HCT116 (cell line): ENCODE measurements around the gene B4GALT4. TPM values are rescaled to one million over a fixed set of nuclear protein-coding genes. Genes with fewer than 3 reads are reported as not detected.

Experiments used
- ATAC-seq: fragments of 200-7000 bp; cut with Tn5 transposase; 2 replicates; pipeline ENCODE4 v1.9.1; 2020; ENCODE audit warnings: mild to moderate bottlenecking, moderate library complexity
- BruUV-seq: library from RNA; stranded (reverse); fragments of 400-500 nt; replicated peaks from 2 replicates; lab custom pipeline; 2021; lab: Mats Ljungman, UMichigan
- CTCF ChIA-PET: fragments of 300-600 bp; sonication (Branson Sonifier 250); formaldehyde crosslinking; loops from one replicate; lab custom pipeline; 2021; ENCODE audit warnings: antibody characterized with exemption; lab: Charles Lee
- POLR2A ChIA-PET: fragments of 300-600, 350-600 bp; sonication (Branson Sonifier 250); formaldehyde crosslinking; loops from one replicate; lab custom pipeline; 2021; ENCODE audit warnings: antibody characterized with exemption; lab: Charles Lee
- RAD21 ChIA-PET, 2 experiments: fragments of 300-600 bp; sonication (Branson Sonifier 250); formaldehyde crosslinking; loops; one replicate each; lab custom pipeline; 2023; ENCODE audit warnings: low total read pairs in 2 of 2; ENCODE audit not compliant: uncharacterized antibody in 2 of 2, unreplicated experiment in 2 of 2, low non-redundant PET in 1 of 2; lab: Charles Lee
- DNase-seq: peaks from one replicate; pipeline ENCODE4 v3.0.0-alpha.2; 2010; ENCODE audit warnings: low read depth, low spot score
- H2AFZ ChIP-seq: fragments of 200-600 bp; shearing (Covaris generic), sonication (generic); 2 replicates; pipeline ENCODE4 v1.6.1; 2017; ENCODE audit warnings: low read depth, mixed run types, mixed read lengths, antibody characterized with exemption, low read length; ENCODE audit not compliant: poor library complexity, severe bottlenecking
- H3K27ac ChIP-seq: 2 replicates; pipeline ENCODE4 v1.5.1; 2012; ENCODE audit warnings: low read depth, low read length
- H3K27me3 ChIP-seq: fragments of 200-600 bp; sonication (generic); 2 replicates; pipeline ENCODE4 v1.6.1; 2016; ENCODE audit warnings: mixed run types, low read length, mixed read lengths; ENCODE audit not compliant: insufficient read depth
- H3K36me3 ChIP-seq, 2 experiments: fragments of 200-500 bp in 1 of 2; fragments of 200-600 bp in 1 of 2; sonication (Bioruptor generic) in 1 of 2; sonication (generic) in 1 of 2; 2 replicates each; pipeline versions ENCODE4 v1.5.1 to v1.6.1; 2014 to 2016; ENCODE audit warnings: low read length in 2 of 2, inconsistent platforms in 1 of 2, mixed read lengths in 1 of 2, mixed run types in 1 of 2; ENCODE audit not compliant: insufficient read depth in 2 of 2, control insufficient read depth in 1 of 2
- H3K4me1 ChIP-seq, 2 experiments: fragments of 200-600 bp in 1 of 2; sonication (generic) in 1 of 2; 2 replicates each; pipeline versions ENCODE4 v1.5.1 to v1.6.1; 2012 to 2017; ENCODE audit warnings: low read length in 2 of 2, inconsistent platforms in 1 of 2, mild to moderate bottlenecking in 1 of 2, mixed read lengths in 1 of 2, mixed run types in 1 of 2, moderate library complexity in 1 of 2; ENCODE audit not compliant: insufficient read depth in 2 of 2, control insufficient read depth in 1 of 2
- H3K4me2 ChIP-seq: fragments of 200-600 bp; sonication (generic); 2 replicates; pipeline ENCODE4 v1.6.1; 2017; ENCODE audit warnings: mixed run types, low read length, mixed read lengths
- H3K4me3 ChIP-seq, 2 experiments: fragments of 200-600 bp in 1 of 2; sonication (generic) in 1 of 2; replicated peaks in 1 of 2; 2 replicates each; pipeline ENCODE4 v1.5.1; 2011 to 2016; ENCODE audit warnings: low read length in 2 of 2, control low read depth in 1 of 2, low read depth in 1 of 2, mild to moderate bottlenecking in 1 of 2, mixed read lengths in 1 of 2, mixed run types in 1 of 2
- H3K79me2 ChIP-seq: fragments of 200-600 bp; sonication (generic); 2 replicates; pipeline ENCODE4 v1.6.1; 2017; ENCODE audit warnings: mild to moderate bottlenecking, mixed run types, low read length, moderate library complexity, mixed read lengths; ENCODE audit not compliant: insufficient read depth
- H3K9ac ChIP-seq: fragments of 200-600 bp; sonication (generic); 2 replicates; pipeline ENCODE4 v1.6.1; 2016; ENCODE audit warnings: low read length, mixed read lengths
- H3K9me2 ChIP-seq: fragments of 200-600 bp; sonication (generic), shearing (Covaris generic); 2 replicates; pipeline ENCODE4 v1.6.1; 2017; ENCODE audit warnings: mixed run types, mild to moderate bottlenecking, moderate library complexity; ENCODE audit not compliant: insufficient read depth
- H3K9me3 ChIP-seq, 2 experiments: fragments of 200-500 bp in 1 of 2; fragments of 200-600 bp in 1 of 2; sonication (Bioruptor generic) in 1 of 2; sonication (generic) in 1 of 2; 2 replicates each; pipeline ENCODE4 v1.6.1; 2014 to 2017; ENCODE audit warnings: low read length in 2 of 2, mixed read lengths in 2 of 2, inconsistent platforms in 1 of 2, low read depth in 1 of 2, mild to moderate bottlenecking in 1 of 2, mixed run types in 1 of 2, moderate library complexity in 1 of 2; ENCODE audit not compliant: control insufficient read depth in 1 of 2, insufficient read depth in 1 of 2
- H4K20me1 ChIP-seq: fragments of 200-600 bp; sonication (generic), shearing (Covaris generic); 2 replicates; pipeline ENCODE4 v1.6.1; 2017; ENCODE audit warnings: mixed run types, mild to moderate bottlenecking, moderate library complexity; ENCODE audit not compliant: insufficient read depth
- CBX3 ChIP-seq: IDR thresholded peaks from 2 replicates; pipeline ENCODE4 v1.6.1; 2012; ENCODE audit warnings: low read depth
- CTCF ChIP-seq, 3 experiments: fragments of 200-600 bp in 1 of 3; sonication (generic) in 1 of 3; IDR thresholded peaks in 2 of 3; conservative IDR thresholded peaks in 1 of 3; 2 replicates each; pipeline ENCODE4 v1.5.1; 2012 to 2017; ENCODE audit warnings: low read depth in 2 of 3, low read length in 2 of 3, antibody characterized with exemption in 1 of 3, borderline replicate concordance in 1 of 3, control low read depth in 1 of 3, mild to moderate bottlenecking in 1 of 3, mixed read lengths in 1 of 3, mixed run types in 1 of 3, moderate library complexity in 1 of 3; ENCODE audit not compliant: insufficient read depth in 1 of 3
- EGR1 ChIP-seq: IDR thresholded peaks from 2 replicates; pipeline ENCODE4 v1.6.1; 2012; ENCODE audit warnings: low read depth
- ELF1 ChIP-seq: IDR thresholded peaks from 2 replicates; pipeline ENCODE4 v1.6.1; 2012; ENCODE audit warnings: low read depth, borderline replicate concordance
- EZH2phosphoT487 ChIP-seq: fragments of 200-600 bp; IDR thresholded peaks from 2 replicates; pipeline ENCODE4 v1.6.1; 2018; ENCODE audit warnings: antibody characterized with exemption, borderline replicate concordance
- FOSL1 ChIP-seq: IDR thresholded peaks from 2 replicates; pipeline ENCODE4 v1.6.1; 2012; ENCODE audit warnings: low read depth
- POLR2A ChIP-seq: IDR thresholded peaks from 2 replicates; pipeline ENCODE4 v1.7.0; 2011; ENCODE audit warnings: borderline replicate concordance; ENCODE audit not compliant: insufficient read depth, insufficient read length; ENCODE audit errors: extremely low read depth
- POLR2AphosphoS5 ChIP-seq: IDR thresholded peaks from 2 replicates; pipeline ENCODE4 v1.6.1; 2011; ENCODE audit warnings: mild to moderate bottlenecking, low read depth, low read length, moderate library complexity
- REST ChIP-seq: IDR thresholded peaks from 2 replicates; pipeline ENCODE4 v1.6.1; 2012; ENCODE audit warnings: low read depth
- SIN3A ChIP-seq: IDR thresholded peaks from 2 replicates; pipeline ENCODE4 v1.6.1; 2012; ENCODE audit warnings: low read depth
- SP1 ChIP-seq: IDR thresholded peaks from 2 replicates; pipeline ENCODE4 v1.6.1; 2012; ENCODE audit warnings: low read depth
- SRF ChIP-seq: IDR thresholded peaks from 2 replicates; pipeline ENCODE4 v1.6.1; 2012; ENCODE audit warnings: low read depth
- TCF7L2 ChIP-seq: IDR thresholded peaks from 2 replicates; pipeline ENCODE4 v1.7.0; 2011; ENCODE audit warnings: borderline replicate concordance, inconsistent platforms; ENCODE audit not compliant: insufficient read depth, insufficient read length; ENCODE audit errors: extremely low read depth
- ZBTB33 ChIP-seq: IDR thresholded peaks from 2 replicates; pipeline ENCODE4 v1.6.1; 2011; ENCODE audit warnings: mild to moderate bottlenecking, low read length, moderate library complexity; ENCODE audit not compliant: insufficient replicate concordance; ENCODE audit errors: extremely low read depth
- ZFX ChIP-seq: fragments of 450-650 bp; IDR thresholded peaks from 2 replicates; pipeline ENCODE4 v1.6.1; 2017
- intact Hi-C: fragments of 100-400 bp; cut with micrococcal nuclease; formaldehyde crosslinking; loops from 2 replicates; pipeline ENCODE4 v1.10.0; 2022
- total RNA-seq: library from RNA; stranded (reverse); gene quantifications from one replicate; pipeline ENCODE4 v1.2.1, GENCODE V29; 2021; ENCODE audit not compliant: unreplicated experiment
- TF ChIP-seq, protein P1 (sequence below): IDR thresholded peaks from 2 replicates; pipeline ENCODE4 v1.6.1; 2012
- TF ChIP-seq, protein P2 (sequence below): IDR thresholded peaks from 2 replicates; pipeline ENCODE4 v1.6.1; 2012

Gene B4GALT4
- total RNA-seq, 1 experiment from 2014 or later, result 15.9 TPM

GRCh38 chr3:119225121-119225520 is 15.6 kb downstream of the B4GALT4 start:
- BruUV-seq, result no TSS peak
- ATAC-seq (no peak), DNase-seq (no peak)
- Histone ChIP-seq H3K9me2 (no peaks in the 10 kb centered on the region), H3K36me3 (peaks cover 4 to 6% of the 10 kb centered on the region in 2 experiments; a peak in 3 of 4 replicates), H2AFZ (no peak overlapping the region), H3K4me3 (no peak overlapping the region), H3K4me1 (no peaks in the 10 kb centered on the region), H3K9me3 (no peaks in the 10 kb centered on the region), H4K20me1 (no peaks in the 10 kb centered on the region), H3K27ac (no peak overlapping the region), H3K79me2 (no peaks in the 10 kb centered on the region), H3K9ac (no peak overlapping the region), H3K4me2 (no peak overlapping the region)
- ChIA-PET CTCF (interaction anchor here (1.1 kb wide), 1 partner anchor 17 kb away, joined by 3 read pairs; no protein-coding TSS in a partner anchor), RAD21 (no interaction called here), POLR2A (no interaction called here)
- intact Hi-C loops, result no loop called here
- no peak for TF ChIP-seq EGR1
- TF ChIP-seq CBX3, result no peak
- TF ChIP-seq FOSL1, result no peak
- TF ChIP-seq, protein P1, sequence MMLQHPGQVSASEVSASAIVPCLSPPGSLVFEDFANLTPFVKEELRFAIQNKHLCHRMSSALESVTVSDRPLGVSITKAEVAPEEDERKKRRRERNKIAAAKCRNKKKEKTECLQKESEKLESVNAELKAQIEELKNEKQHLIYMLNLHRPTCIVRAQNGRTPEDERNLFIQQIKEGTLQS, result no peak
- TF ChIP-seq REST, result no peak
- TF ChIP-seq CTCF (IDR thresholded peaks at IDR 0.05 in 2 of 3, conservative IDR thresholded peaks at IDR 0.05 in 1 of 3; ENCODE audit: borderline replicate concordance in 1 of 3, insufficient read depth in 1 of 3, low read depth in 2 of 3, low read length in 2 of 3), result no peak
- no peak for TF ChIP-seq ZFX
- no peak for TF ChIP-seq POLR2AphosphoS5
- TF ChIP-seq, protein P2, sequence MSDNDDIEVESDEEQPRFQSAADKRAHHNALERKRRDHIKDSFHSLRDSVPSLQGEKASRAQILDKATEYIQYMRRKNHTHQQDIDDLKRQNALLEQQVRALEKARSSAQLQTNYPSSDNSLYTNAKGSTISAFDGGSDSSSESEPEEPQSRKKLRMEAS, result no peak
- TF ChIP-seq TCF7L2, result no peak
- no peak for TF ChIP-seq SIN3A
- no peak for TF ChIP-seq SRF
- no peak for TF ChIP-seq POLR2A
- no peak for TF ChIP-seq SP1
- TF ChIP-seq ZBTB33, result no peak
- TF ChIP-seq EZH2phosphoT487, result no peak
- TF ChIP-seq ELF1, result no peak
- TF ChIP-seq, all 23 proteins: peak for 0
- no peaks in the 10 kb centered on the region for H3K27me3 ChIP-seq
